Middle frontal gyrus (tissue), 1 donor: Measurements from ENCODE around the gene TREH.

Experiments
- DNase-seq: peaks from one replicate; pipeline ENCODE4 v3.0.0-alpha.2; 2015; ENCODE audit warnings: low spot score; ENCODE audit errors: extremely low spot score

Gene TREH

DNA sequence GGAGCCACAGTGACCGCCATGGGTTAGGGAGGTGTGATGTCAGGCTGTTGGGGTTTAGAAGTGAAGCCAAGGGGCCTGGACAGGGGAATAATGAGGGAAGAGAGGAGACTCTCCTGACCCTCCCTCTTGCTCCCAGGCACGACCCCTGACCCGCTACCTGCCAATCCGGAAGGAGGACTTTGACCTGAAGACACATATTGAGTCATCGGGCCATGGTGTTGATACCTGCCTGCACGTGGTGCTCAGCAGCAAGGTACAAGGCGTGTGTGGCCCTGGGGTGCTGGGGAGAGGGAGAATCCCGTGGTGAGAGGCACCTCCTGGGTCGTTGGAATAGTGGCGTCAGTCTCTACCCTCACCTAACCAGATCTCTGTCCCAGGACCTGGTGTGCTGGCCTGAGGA lies 29.5 kb downstream of the TREH start:
- DNase-seq: no peak

- no peak for DNase-seq
These were observed 31.2 kb downstream of the TREH start for GRCh38 chr11:118648291-118648690.

- no peak for DNase-seq
These were observed 33.1 kb downstream of the TREH start for GRCh38 chr11:118646393-118646792.

DNA sequence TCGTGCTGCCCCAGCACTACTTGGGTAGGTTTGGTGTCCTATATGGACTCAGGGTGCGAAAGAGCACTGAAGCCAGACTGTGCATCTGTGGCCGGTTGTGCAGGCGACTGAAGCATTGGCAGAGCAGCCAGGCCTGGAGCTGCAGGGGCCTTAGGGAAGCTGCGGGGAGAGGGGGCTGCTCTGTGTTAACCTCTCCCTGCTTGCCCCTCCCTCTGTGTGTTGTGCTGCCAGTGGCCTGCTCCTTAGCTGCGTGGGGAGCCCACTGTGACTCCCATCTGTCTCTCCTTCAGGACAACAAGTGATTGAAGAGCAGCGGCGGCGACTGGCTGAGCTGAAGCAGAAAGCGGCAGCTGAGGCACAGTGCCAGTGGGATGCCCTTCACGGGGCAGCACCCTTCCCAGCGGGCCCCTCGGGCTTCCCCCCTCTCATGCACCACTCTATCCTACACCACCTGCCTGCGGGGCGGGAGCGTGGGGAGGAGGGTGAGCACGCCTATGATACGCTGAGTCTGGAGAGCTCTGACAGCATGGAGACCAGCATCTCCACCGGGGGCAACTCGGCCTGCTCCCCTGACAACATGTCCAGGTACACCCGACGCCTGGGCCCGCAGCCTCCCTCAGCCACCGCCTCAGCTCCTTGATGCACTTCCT lies 34.3 kb downstream of the TREH start:
- no peak for DNase-seq

GRCh38 chr11:118644496-118644895 lies 35.0 kb downstream of the TREH start:
- no peak for DNase-seq

DNA sequence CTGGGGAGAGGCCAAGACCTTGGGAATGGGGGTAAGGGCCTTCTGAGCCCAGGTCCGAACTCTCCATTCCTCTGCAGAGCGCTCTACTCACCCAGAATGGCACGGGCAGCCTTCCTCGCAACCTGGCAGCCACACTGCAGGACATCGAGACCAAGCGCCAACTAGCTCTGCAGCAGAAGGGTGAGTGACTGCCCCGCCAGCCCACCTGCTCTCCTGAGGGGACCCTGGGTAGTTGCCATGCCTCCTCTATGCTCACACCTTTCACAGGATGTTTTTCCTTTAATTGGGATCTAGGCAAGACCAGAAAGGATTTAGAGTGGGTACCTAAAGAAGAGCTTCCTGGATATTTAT lies 35.5 kb downstream of the TREH start:
- DNase-seq: no peak

GRCh38 chr11:118643142-118643994 lies 36.1 kb downstream of the TREH start:
- no peak for DNase-seq

GRCh38 chr11:118641397-118642019 lies 37.9 kb downstream of the TREH start:
- DNase-seq: no peak

GRCh38 chr11:118640332-118641154 lies 38.9 kb downstream of the TREH start:
- no peak for DNase-seq

DNA sequence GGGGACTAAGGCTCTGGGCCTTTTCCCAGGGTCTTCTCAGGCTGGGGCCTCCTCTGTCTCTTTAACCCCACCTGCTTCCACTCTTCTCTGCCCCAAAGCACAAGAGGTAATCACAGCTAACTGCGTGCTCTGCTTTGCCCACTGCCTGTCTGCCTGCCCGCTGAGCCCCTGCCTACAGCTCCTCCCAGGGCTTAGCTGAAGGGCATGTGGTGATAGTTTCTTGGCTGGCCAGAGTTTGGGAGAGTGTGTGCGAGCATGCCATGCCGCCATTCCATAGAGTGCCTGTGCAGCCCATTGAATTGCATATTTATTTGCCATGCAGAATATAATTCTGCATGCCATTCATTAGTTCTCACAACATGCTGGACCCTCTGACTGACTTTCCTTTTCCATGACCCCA lies 39.6 kb downstream of the TREH start:
- DNase-seq: no peak

- no peak for DNase-seq
These were observed 40.7 kb downstream of the TREH start for GRCh38 chr11:118638726-118639125.

DNA sequence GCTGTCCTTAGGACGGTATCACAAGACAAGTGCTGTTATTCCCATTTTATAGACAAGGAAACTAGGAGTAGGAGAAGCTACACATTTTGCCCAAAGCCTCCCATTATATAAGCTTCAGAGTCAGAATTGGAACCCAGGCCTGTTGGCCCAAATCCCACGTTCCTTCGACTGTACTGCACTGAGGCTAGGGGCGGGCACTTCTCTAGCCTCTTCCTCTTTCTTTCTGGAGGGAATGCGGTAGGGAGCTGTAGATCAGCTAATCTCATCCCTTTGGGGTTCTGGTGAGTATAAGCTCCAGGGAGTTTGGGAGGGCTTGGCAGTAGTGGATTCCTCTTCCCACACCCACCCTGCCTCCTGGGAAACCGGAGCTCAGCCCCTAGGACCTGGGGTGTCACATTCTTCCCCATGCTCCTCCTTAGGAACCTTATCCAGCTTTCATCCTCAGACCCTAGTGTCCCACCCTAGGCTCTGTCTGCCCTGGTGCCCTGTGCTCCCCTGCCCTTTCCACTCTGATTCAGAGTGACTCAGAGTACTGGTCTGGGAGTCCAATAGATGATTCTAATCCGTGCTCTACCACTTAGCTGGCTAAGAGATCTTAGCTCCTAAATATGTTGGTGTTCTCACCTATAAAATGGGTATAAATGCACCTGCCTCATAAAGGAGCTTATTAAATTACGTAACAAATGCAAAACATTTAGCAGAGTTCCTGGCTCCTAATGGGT lies 42.7 kb downstream of the TREH start:
- no peak for DNase-seq

- no peak for DNase-seq
These were observed 43.8 kb downstream of the TREH start for GRCh38 chr11:118635642-118636041.

GRCh38 chr11:118635237-118635591 lies 44.2 kb downstream of the TREH start:
- no peak for DNase-seq

DNA sequence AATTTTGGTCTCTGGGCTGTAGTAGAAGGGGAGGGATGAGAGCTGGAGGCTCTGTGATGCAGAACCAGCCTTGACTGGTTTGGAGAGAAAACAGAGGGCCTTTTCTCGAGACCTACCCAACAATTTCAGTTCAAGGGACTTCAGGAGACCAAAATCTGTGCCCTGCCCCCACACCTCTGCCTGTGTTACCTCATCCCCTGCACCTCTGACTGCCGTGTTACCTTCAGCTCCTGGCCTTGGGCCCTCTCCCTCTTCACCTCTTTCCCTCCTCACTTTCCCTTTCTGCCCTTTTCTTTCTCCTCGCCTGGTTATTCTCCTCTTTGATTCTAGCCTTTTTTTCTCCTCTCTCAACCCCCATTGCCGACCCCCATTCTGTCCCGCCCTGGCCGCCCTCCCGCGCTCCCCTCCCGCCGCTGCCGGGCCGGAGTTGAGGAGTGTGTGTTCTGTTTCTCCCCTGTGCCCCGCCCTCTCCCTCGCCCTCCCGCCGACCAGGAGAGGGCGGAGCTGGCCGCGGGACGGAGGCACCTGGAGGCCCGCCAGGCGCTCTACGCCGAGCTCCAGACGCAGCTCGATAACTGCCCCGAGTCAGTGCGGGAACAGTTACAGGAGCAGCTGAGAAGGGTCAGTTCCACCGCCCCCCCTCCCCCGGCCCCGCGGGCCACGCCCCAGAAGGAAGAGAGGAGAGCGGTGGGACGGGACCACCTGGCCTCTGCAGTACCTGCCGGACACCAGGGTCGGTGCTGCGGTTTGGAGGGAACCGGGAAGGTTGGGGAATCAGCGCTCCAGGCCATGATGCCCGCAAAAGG lies 44.8 kb downstream of the TREH start:
- no peak for DNase-seq

DNA sequence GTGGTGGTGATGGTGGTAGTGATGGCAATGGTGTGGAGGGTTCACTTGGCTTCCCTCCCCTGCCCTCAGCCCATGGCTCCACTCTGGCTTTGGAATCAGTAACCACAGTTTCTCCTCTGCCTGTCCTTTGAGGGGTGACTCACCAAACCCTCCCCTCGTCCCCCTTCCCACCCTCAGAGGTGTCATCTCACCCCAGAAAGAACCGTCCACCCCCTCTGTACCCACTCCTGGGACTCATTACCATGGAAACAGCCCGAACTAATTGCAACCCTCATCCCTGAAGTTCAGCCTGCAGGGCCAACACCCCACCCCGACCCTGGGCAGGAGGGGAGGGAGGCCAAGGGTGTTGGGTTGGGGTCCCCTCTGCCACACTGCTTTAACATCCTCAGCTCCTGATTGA lies 45.5 kb downstream of the TREH start:
- DNase-seq: no peak

DNA sequence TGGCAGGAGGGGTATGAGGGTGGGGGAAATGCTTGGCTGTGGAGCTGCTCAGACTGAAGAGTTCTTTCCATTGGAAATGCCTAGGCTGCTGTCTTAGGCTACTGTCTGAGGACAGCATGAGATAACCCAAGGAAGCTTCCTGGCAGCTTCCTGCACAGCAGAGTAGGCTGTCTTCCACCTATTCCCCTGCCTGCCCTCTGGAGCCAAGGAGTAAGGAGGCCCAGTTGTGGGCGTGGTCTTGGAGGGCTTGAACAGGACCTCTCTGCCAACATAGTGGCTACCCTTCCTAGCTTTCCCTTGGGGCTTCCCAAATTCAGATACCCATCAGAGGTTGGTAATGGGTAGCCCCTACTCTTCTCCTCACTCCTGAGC lies 46.1 kb downstream of the TREH start:
- no peak for DNase-seq

DNA sequence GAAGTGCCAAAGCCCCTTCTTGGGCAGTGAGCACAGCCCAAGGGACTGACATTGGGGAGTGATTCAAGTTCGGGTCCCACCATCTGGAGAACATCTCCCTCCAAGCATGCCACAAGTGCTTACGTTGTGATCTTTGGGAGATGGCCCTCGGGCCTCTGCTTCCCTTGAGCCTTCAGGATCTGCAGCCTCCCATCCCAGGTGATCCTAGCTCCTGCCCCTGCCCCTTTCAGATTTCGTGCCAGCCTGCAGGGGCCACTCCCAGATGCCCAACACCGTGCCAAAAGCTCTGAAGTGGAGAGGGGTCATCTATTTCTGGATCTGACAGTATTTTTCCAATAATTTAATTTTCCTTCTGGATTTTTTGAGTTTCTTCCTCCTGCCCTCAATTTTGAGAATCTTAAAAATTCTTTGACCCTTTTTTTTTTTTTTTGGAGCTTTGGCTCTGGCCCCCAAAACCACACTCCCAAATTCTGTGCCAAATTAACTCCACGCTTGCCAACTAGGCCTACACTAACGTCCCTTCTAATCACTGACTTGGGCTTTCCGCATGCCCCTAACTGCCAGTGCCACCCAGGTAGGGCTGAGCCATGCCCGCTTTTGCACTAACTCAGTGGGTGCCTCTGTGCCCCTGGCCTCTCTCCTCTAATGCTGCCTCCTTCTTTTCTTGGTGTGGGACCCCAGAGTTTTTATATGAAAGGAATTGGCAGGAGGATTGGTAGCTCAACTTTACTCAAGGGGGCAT lies 46.7 kb downstream of the TREH start:
- DNase-seq: no peak

- no peak for DNase-seq
These were observed 48.1 kb downstream of the TREH start for GRCh38 chr11:118631142-118631909.
